Measurements from ENCODE around the gene HOXD4.

HOXD4 gene

DNA sequence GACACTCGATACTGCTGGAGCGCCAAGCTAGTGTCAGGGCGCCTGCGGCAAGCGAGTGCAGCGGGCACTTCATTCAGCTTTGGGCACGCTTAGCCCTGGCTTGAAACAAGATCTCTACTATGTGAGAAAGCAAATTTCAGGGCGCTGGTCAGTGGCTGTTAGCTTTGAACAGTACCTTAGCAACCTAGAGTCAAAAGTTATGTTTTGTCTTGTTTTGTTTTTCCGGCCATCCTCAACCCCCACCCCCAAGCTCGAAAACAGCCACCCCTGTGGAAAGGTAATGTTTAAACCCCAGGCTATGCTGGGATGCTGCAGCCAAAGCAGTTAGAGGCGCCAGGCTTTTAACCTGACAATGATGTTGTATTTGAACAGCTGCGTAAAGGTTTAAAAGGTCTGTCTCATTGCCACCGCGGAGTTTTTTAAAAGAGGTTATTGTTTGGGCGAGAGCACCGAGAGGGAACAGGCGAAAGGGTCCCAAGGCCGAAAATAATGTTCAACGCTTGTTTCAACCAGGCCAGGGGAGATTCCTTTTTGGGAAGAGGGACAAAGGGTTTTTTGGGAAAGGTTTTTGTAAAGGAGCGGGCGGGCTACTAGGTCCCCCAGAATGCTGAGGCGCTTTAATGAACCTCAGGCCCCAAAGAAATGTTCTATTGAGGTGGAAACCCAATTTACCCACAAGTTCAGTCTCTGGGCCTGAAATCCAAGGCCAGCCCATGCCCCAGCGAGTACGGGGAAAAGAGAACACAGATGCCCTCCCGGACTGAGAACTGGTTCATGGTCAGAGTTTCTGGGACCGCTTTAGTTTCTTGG lies 37.0 kb upstream of the HOXD4 start:
- no peak for DNase-seq (ENCODE audit: low spot score)

DNA sequence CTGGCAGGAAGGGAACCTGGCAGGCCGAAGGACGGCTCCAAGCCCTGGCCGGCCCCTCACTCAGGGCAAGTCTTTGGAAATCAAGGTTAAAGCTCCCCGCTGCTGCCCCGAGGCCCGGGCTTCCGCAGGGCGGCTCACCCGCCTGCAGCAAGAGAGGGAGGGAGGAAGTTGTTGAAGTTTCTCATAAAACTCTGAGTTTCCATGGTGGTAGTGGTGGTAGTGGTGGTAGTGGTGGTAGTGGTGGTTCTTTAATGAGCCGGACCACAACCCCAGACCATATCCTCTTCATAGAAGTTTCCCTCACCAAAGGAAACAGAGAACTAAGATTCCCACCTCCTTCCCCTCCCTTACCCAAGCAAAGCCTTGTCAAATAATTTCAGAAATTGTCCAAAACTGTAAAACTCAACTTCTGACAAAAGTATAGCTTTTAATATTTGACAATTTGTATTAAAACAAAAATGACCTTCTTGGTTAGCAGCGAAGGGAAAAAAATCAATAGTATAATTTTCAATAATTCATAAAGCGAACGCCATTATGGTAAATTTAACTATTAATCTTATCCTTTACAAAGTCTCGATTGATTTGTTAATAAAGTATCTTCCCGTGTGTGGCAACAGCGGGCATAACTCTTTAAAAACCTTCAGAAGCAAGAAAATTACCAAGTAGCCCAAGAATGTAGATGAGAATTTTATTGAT lies 36.3 kb upstream of the HOXD4 start:
- DNase-seq (ENCODE audit: low spot score) = no peak

DNA sequence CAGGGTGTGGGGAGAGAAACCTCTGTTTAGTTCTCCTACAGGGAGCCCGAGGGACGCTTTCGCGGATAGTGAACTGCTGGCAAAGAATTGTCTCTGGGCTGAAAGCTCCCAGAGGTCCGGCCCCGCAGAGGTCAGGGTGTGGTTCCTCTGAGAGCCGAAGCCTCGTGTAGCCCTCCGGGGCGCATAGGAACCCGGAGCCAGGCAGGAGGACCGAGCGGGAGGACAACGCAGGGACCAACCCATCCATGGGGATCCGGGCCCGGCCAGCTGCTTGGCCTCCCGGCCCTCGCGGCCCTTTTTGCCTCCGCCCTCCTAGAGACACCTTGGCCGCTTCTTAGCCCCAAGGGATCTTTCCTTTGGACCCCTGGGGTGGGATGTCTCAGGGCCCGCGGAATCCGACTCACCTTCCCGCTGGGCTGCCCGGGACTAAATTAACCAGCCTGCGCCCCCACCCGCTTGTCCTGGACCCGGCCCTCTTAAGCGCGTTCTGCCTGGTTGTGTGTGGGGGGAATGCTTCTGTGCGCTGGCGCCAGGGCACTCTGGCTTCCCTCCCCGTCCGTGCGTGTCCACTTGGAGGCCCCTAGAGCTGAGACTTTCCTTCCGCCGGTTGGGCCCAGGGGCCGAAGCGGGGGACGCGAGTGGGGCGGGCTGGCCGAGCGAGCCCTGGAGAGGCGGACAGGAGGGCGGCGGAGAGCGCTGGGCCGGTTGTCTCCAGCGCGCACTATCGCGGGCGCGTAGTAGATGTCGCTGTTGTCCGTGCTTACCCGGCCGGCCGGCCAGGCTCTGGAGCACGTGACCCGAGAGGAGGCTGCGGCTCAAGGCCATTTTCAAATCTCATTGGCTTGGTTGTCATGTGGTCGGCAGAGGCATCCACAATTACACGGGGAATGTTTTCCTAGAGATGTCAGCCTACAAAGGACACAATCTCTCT lies 35.2 kb upstream of the HOXD4 start, which contains the start of gene HOXD10:
HOXD10 (plus strand) TSS at position 896 of the 931 bp plus-strand sequence. CDS start 56 bp downstream, outside the sequence.
- DNase-seq (ENCODE audit: low spot score) = peak; percentile 71

DNA sequence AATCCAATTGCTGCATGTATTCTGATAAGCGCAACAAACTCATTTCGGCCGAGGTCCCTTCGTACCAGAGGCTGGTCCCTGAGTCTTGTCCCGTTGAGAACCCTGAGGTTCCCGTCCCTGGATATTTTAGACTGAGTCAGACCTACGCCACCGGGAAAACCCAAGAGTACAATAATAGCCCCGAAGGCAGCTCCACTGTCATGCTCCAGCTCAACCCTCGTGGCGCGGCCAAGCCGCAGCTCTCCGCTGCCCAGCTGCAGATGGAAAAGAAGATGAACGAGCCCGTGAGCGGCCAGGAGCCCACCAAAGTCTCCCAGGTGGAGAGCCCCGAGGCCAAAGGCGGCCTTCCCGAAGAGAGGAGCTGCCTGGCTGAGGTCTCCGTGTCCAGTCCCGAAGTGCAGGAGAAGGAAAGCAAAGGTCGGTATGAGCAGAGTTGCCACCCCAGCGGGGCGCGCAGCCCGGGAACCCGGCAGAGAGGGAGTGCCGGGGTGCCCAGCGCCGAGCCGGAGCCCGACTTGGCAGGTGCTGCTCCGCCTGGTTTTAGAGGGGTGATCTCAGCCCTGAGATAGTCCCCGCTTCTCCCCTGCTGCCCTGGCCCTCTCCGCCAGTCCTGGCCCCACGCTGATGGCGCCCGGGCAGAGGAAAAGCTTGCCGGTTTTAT lies 34.1 kb upstream of the HOXD4 start:
- DNase-seq (ENCODE audit: low spot score) = no peak

DNA sequence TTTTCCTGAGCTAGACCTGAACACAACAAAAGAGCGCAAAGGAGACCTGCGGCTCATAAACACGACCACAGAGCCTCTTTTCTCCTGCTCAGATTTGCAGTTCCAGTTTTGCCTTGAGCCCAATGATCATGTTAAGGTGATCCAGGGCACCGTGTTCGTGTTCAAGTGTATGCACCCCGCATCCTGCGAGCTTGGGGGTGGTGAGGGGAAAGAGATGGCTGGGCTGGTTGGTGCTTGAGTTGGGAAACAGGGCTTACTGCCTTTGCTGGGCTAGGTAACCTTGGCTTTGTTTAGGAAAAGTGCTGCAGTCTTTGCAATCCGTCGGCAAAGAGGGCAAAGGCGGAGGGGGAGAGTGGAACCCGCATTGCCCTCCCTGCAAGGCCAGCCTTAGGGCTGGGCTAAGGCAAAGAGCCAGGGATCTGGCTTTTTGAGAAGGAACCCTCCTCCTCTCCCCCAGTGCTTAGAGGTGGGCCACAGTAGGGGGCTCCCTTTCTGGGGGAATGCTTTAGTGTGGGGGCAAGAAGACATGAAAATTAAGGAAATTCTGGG lies 33.5 kb upstream of the HOXD4 start:
- no peak for DNase-seq (ENCODE audit: low spot score)

DNA sequence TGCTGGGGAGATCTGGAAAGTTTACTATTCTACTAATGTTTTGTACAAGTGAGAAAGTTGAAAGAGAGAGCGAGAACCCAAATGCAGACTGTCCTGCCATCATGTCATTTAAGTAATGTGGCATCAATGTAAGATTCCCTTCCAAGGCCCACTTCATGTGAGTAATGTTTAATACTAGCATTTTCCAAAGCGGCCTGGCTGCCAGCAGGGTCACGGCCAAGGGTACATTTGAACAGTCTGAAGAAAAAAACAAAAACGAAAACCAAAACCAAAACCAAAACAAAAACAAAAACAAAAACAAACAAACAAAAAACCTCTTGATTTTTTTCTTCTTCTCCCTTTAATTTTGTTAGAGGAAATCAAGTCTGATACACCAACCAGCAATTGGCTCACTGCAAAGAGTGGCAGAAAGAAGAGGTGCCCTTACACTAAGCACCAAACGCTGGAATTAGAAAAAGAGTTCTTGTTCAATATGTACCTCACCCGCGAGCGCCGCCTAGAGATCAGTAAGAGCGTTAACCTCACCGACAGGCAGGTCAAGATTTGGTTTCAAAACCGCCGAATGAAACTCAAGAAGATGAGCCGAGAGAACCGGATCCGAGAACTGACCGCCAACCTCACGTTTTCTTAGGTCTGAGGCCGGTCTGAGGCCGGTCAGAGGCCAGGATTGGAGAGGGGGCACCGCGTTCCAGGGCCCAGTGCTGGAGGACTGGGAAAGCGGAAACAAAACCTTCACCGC lies 32.6 kb upstream of the HOXD4 start:
- no peak for DNase-seq (ENCODE audit: low spot score)

GRCh38 chr2:176120364-176121189 lies 30.8 kb upstream of the HOXD4 start:
- no peak for DNase-seq (ENCODE audit: low spot score)

GRCh38 chr2:176121190-176122051 lies 29.9 kb upstream of the HOXD4 start:
- DNase-seq (ENCODE audit: low spot score) = no peak

DNA sequence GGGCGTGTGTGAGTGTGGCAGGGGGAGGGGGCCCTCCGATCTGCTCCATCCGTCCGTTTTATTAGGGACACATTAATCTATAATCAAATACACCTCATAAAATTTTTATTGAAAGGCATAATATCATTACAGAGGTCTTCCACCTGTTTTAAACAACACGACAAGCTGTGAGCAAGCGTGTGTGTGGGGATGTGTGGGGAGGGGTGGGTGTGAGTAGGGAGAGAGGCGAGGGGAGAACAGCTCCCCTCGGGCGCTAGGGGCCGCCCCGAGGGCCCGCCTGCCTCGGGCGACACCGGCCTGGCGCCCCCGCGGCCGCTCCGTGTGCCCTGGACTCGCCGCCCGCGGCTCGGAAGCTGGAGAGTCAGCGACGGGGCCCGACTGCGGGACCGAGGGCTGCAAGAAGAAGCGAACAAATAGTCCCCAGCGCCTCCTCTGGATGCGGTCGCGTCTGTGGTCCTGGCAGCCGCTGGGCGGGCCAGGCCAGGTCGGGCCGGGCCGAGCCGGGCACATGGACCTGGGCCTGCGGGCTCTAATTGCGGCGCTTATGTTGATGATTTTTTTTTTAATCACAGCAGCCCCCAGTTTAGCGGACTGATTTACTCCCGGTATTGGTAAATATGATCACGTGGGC lies 29.2 kb upstream of the HOXD4 start:
- peak; percentile 54 for DNase-seq (ENCODE audit: low spot score)

- peak; percentile 86 for DNase-seq (ENCODE audit: low spot score)
These were observed 28.5 kb upstream of the HOXD4 start, which contains the start of gene HOXD9 for GRCh38 chr2:176122683-176123410. TSS of gene HOXD9 (plus strand) at chr2:176122719. CDS start at chr2:176122769, 50 bp downstream.

DNA sequence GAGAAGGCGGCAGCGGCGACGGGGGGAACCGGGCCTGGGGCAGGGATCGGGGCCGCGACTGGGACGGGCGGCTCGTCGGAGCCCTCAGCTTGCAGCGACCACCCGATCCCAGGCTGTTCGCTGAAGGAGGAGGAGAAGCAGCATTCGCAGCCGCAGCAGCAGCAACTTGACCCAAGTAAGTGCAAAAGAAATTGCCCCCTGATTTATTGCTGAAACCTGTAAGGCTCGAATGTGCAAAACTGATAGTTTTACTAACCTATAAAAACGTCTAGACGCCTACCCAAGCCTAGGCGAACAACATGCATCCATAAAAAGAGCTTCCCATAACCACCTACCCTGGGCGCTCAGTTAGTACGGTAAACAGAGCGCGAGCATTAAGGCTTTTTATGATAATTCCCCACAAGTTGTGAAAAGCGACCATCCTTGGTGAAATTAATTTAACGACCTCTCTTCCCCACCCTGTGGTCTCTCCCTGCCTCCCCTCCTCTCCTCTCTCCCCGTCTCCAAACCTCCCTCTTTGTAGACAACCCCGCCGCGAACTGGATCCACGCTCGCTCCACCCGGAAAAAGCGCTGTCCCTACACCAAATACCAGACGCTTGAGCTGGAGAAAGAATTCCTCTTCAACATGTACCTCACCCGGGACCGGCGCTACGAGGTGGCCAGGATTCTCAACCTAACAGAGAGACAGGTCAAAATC lies 27.8 kb upstream of the HOXD4 start:
- no peak for DNase-seq (ENCODE audit: low spot score)

DNA sequence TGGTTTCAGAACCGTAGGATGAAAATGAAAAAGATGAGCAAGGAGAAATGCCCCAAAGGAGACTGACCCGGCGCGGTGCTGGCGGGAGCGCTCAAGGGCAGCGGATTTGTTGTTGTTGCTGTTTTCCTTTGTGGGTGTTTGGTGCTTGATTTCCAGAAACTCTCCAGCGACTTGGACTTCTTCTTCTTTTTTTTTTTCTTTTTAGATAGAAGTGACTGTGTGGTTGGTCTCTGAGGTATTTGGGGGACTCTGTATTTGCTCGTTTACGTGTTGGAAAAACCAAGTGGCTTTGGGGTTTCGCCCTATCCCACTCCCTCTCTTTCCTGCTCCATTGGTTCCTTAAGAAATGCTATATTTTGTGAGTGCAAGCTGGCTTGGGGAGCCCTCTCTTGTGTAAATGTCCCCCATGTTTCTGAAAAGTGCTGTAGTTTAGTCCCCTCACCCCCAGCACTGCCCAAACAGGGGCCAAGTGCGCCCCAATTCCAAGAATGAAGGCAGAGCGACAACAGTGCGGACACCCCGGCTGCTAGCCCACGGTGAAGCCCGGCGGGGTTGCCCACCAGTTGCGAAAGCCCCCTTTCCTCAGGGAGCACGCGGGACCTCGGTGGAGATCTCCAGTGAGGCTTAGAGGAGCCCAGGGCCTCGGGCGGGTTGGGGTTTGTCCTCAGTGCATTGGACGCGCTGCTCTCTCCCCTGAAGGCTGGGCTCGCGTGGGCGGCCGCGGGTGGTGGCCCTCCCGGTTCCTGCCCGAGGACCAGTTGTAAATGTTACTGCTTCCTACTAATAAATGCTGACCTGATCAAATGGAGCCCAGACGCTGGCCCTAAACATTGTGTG lies 27.0 kb upstream of the HOXD4 start:
- DNase-seq (ENCODE audit: low spot score) = no peak

GRCh38 chr2:176124947-176125771 lies 26.2 kb upstream of the HOXD4 start:
- DNase-seq (ENCODE audit: low spot score) = no peak

DNA sequence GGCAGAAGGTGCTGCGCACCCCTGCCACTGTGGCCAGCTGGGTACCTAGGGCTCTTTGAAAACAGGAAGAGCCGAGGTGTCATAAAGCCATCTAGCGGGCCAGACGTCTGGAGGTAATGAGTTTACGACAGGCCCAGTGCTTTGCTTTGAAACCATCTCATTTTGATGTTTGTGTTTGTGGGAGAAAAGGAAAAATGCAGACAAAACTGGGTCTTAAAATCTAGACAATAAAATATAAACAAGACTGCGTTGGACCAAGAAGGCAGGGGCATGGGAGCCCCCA lies 25.6 kb upstream of the HOXD4 start:
- DNase-seq (ENCODE audit: low spot score) = no peak

Measured in AG08395 (cell line).